Body of pancreas (tissue), 4 donors: ENCODE results near the gene POLE3. TPM values are rescaled to one million over a fixed set of nuclear protein-coding genes. Genes with fewer than 3 reads are reported as not detected.

Experiments
- ATAC-seq: fragments of 150-250 bp; one replicate; pipeline ENCODE4 v1.9.1; 2016
- DNase-seq, 4 donors: peaks; one replicate each; pipeline ENCODE4 v3.0.0-alpha.2; 2019
- H3K27ac ChIP-seq, 4 donors: fragments of 200-600 bp; sonication (generic); 1 replicate in 3 of 4; 2 replicates in 1 of 4; pipeline versions ENCODE4 v1.5.1 to v1.6.1; 2016 to 2019; ENCODE audit warnings: mild to moderate bottlenecking in 1 of 4, mixed read lengths in 1 of 4, moderate library complexity in 1 of 4
- H3K27me3 ChIP-seq, 2 donors: fragments of 200-600 bp; sonication (generic); one replicate each; pipeline ENCODE4 v1.6.0; 2016; ENCODE audit warnings: mild to moderate bottlenecking in 1 of 2
- H3K36me3 ChIP-seq, 2 donors: fragments of 200-600 bp; sonication (generic); replicated peaks in 1 of 2; 2 replicates each; pipeline ENCODE4 v1.5.1; 2016; ENCODE audit warnings: low read depth in 2 of 2; ENCODE audit not compliant: insufficient read depth in 1 of 2
- H3K4me1 ChIP-seq: fragments of 200-600 bp; sonication (generic); one replicate; pipeline ENCODE4 v1.6.0; 2016
- H3K4me3 ChIP-seq, 2 donors: fragments of 200-600 bp; sonication (generic); 1 replicate in 1 of 2; 2 replicates in 1 of 2; pipeline ENCODE4 v1.5.1; 2016 to 2019
- H3K9me3 ChIP-seq, 3 donors: fragments of 200-600 bp; sonication (generic); 1 replicate in 2 of 3; 2 replicates in 1 of 3; pipeline ENCODE4 v1.5.1; 2016
- POLR2A ChIP-seq, 3 donors: fragments of 450-650 bp; IDR thresholded peaks; one replicate each; pipeline ENCODE4 v1.6.1; 2016; ENCODE audit warnings: antibody characterized with exemption in 3 of 3, mild to moderate bottlenecking in 2 of 3
- WGBS, 2 donors: methylation state at CpG; one replicate each; pipeline ENCODE4 v1.1.5; 2017; 5-methylcytosine and 5-hydroxymethylcytosine counted together
- intact Hi-C: fragments of 100-400 bp; cut with DNase I; formaldehyde crosslinking; loops from one replicate; pipeline ENCODE4 v1.15.1; 2023
- total RNA-seq, 2 donors: library from RNA; depleted of rRNA; stranded (reverse); fragments of >200 nt; gene quantifications; one replicate each; pipeline ENCODE4 v1.1.0, GENCODE V29; 2016
- TF ChIP-seq, protein P1 (sequence below), 7 experiments: fragments of 450-650 bp in 4 of 7; fragments of 200-600 bp in 3 of 7; sonication (generic) in 3 of 7; IDR thresholded peaks; one replicate each; pipeline ENCODE4 v1.5.1; 2016 to 2019; ENCODE audit warnings: antibody characterized with exemption in 7 of 7

The POLE3 gene
- total RNA-seq, 2 donors from 2014 or later: 13.8 to 17.6 TPM

GRCh38 chr9:113372059-113372458 is 38.4 kb downstream of the POLE3 start:
- 70 to 77% methylated on average over 5 of the region's 5 CpGs for WGBS, 2 donors
- peaks cover 0 to 6% of the 10 kb centered on the region in 2 donors for H3K36me3 ChIP-seq
- intact Hi-C loops: loop anchor here (5.0 kb wide), 1 partner anchor 35 kb away; no protein-coding TSS in a partner anchor
- H3K27me3 ChIP-seq: no peaks in the 10 kb centered on the region
- TF ChIP-seq POLR2A (IDR thresholded peaks at IDR 0.05): no peak
- TF ChIP-seq, protein P1, sequence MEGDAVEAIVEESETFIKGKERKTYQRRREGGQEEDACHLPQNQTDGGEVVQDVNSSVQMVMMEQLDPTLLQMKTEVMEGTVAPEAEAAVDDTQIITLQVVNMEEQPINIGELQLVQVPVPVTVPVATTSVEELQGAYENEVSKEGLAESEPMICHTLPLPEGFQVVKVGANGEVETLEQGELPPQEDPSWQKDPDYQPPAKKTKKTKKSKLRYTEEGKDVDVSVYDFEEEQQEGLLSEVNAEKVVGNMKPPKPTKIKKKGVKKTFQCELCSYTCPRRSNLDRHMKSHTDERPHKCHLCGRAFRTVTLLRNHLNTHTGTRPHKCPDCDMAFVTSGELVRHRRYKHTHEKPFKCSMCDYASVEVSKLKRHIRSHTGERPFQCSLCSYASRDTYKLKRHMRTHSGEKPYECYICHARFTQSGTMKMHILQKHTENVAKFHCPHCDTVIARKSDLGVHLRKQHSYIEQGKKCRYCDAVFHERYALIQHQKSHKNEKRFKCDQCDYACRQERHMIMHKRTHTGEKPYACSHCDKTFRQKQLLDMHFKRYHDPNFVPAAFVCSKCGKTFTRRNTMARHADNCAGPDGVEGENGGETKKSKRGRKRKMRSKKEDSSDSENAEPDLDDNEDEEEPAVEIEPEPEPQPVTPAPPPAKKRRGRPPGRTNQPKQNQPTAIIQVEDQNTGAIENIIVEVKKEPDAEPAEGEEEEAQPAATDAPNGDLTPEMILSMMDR (IDR thresholded peaks at IDR 0.05): no peak
- no peaks in the 10 kb centered on the region for H3K9me3 ChIP-seq
- DNase-seq: no peak
- H3K27ac ChIP-seq: peak overlapping the region; percentile 29 to 99 (median 52)
- H3K4me3 ChIP-seq: no peak overlapping the region
- peaks cover 73% of the 10 kb centered on the region for H3K4me1 ChIP-seq
- ATAC-seq: no peak

DNA sequence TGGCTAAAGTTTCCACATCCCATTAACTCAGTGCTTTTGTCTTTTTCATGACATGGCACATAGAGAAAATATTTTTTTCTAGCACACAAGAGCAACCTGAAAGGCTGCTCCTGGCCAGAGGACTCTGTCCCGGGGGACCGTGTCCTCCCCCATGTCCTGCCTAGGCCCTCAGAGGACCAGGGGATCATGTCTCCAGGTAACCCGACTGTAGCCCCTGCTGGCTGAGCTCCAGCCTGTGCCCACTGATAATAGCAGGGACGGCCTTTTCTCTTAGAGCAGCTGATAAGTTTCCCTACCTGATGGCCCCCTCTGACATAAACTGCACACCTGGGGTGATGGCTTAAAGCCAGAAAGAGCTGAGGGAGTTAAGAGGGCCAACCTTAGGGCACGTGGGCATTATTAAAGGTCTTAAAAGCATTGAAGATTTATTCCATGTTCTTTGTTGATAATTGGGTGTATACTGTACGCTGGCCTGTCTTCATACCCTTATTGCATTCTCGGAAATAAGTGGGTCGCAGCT is 39.6 kb downstream of the POLE3 start:
- H3K36me3 ChIP-seq: peaks cover 0 to 6% of the 10 kb centered on the region in 2 donors
- H3K4me3 ChIP-seq: no peak overlapping the region
- ATAC-seq (no peak), DNase-seq (peak; percentile 48 to 69 (median 62))
- no peaks in the 10 kb centered on the region for H3K27me3 ChIP-seq
- 34 to 40% methylated on average over 6 to 8 of the region's 8 CpGs for WGBS, 2 donors
- TF ChIP-seq POLR2A (IDR thresholded peaks at IDR 0.05): no peak
- TF ChIP-seq, protein P1 (IDR thresholded peaks at IDR 0.05): no peak
- peak overlapping the region in 3 of 4 donors; percentile 49 to 99 (median 56) for H3K27ac ChIP-seq
- H3K9me3 ChIP-seq: no peaks in the 10 kb centered on the region
- H3K4me1 ChIP-seq: peaks cover 72% of the 10 kb centered on the region
- intact Hi-C loops: loop anchor here (5.0 kb wide), 1 partner anchor 36 kb away; no protein-coding TSS in a partner anchor

GRCh38 chr9:113369855-113370140 is 40.7 kb downstream of the POLE3 start:
- intact Hi-C loops: loop anchor here (5.0 kb wide), 1 partner anchor 38 kb away; no protein-coding TSS in a partner anchor
- ATAC-seq (no peak), DNase-seq (no peak)
- Histone ChIP-seq H3K4me3 (no peak overlapping the region), H3K27me3 (no peaks in the 10 kb centered on the region), H3K4me1 (peaks cover 63% of the 10 kb centered on the region), H3K9me3 (no peaks in the 10 kb centered on the region), H3K36me3 (peaks cover 0 to 6% of the 10 kb centered on the region in 2 donors), H3K27ac (peak overlapping the region; percentile 12 to 99 (median 56))
- TF ChIP-seq, protein P1 (IDR thresholded peaks at IDR 0.05): no peak
- no peak for TF ChIP-seq POLR2A (IDR thresholded peaks at IDR 0.05)
- WGBS, 2 donors: 47 to 75% methylated on average over 9 to 11 of the region's 11 CpGs

GRCh38 chr9:113368982-113369854 is 41.3 kb downstream of the POLE3 start:
- 46 to 53% methylated on average over 9 to 13 of the region's 13 CpGs for WGBS, 2 donors
- TF ChIP-seq POLR2A (IDR thresholded peaks at IDR 0.05): no peak
- TF ChIP-seq, protein P1 (IDR thresholded peaks at IDR 0.05): no peak

More at GRCh38 chr9:113368982-113369854, 41.3 kb downstream of the POLE3 start:
- no peaks in the 10 kb centered on the region for H3K27me3 ChIP-seq
- H3K36me3 ChIP-seq: peaks cover 0 to 3% of the 10 kb centered on the region in 2 donors
- ATAC-seq (peak; percentile 84), DNase-seq (peak; percentile 78 to 92 (median 90))
- intact Hi-C loops: no loop called here
- H3K4me1 ChIP-seq: peaks cover 57% of the 10 kb centered on the region
- no peak overlapping the region for H3K4me3 ChIP-seq
- no peaks in the 10 kb centered on the region for H3K9me3 ChIP-seq
- peak overlapping the region; percentile 12 to 99 (median 56) for H3K27ac ChIP-seq
